ENCODE data around the gene CCT7.
A peak's percentile ranks its signal among the peaks of the same experiment; 100 is the strongest.

Gene CCT7

GRCh38 chr2:73233932-73234832 lies at the start of gene CCT7:
CCT7 (plus strand) TSS chr2:73234308; CDS start chr2:73234379, 71 bp downstream.
- peaks cover 12% of the 10 kb centered on the region; the same call in 1 of the 2 replicates for H3K4me1 ChIP-seq (ENCODE audit: control insufficient read depth, insufficient read depth, low read length)
- no peaks in the 10 kb centered on the region for H3K9me3 ChIP-seq (ENCODE audit: control insufficient read depth, insufficient read depth, low read depth, low read length)
- ChIA-PET CTCF (interaction anchor here (1.2 to 2.2 kb wide), 4 partner anchors 11 to 35 kb away, joined by 5 to 6 read pairs (median 6); no protein-coding TSS in a partner anchor), POLR2A (interaction anchor here (0.8 to 3.7 kb wide), 23 partner anchors 9 to 1222 kb away, joined by 3 to 33 read pairs (median 7); partner anchors contain the start of genes ALMS1, FBXO41, SPR and TPRKB)
- H3K36me3 ChIP-seq (ENCODE audit: control insufficient read depth in 2 of 2, insufficient read depth in 1 of 2, low read length in 2 of 2) = peaks cover 8 to 47% of the 10 kb centered on the region in 2 experiments
- peak within 1 kb of the TSS; percentile 87 for H3K4me3 ChIP-seq (ENCODE audit: low read depth, low read length)
- H3K27ac ChIP-seq (ENCODE audit: extremely low read depth, low read depth, low read length) = peak within 1 kb of the TSS; percentile 97
- TF ChIP-seq ZBTB8A (tag by site-specific recombination; IDR thresholded peaks at IDR 0.05) = no peak
- TF ChIP-seq PRDM1 (tag by site-specific recombination; IDR thresholded peaks at IDR 0.05) = no peak
- TF ChIP-seq ZNF600 (tag by site-specific recombination; IDR thresholded peaks at IDR 0.05) = 0 out of 2 replicates have a peak, but pooled peaks have one; percentile 3
- no peak for TF ChIP-seq ZNF354C (tag by site-specific recombination; IDR thresholded peaks at IDR 0.05; ENCODE audit: borderline replicate concordance, low read depth)
- no peak for TF ChIP-seq ZNF174 (tag by site-specific recombination; IDR thresholded peaks at IDR 0.05)
- TF ChIP-seq ZNF580 (tag by site-specific recombination; IDR thresholded peaks at IDR 0.05) = 0 out of 2 replicates have a peak, but pooled peaks have one; percentile 55
- no peak for TF ChIP-seq ZNF596 (tag by site-specific recombination; IDR thresholded peaks at IDR 0.05)
- TF ChIP-seq ZNF18 (tag by site-specific recombination; IDR thresholded peaks at IDR 0.05) = no peak
- TF ChIP-seq ZBTB6 (tag by site-specific recombination; IDR thresholded peaks at IDR 0.05) = peak; percentile 90
- TF ChIP-seq ZNF645 (tag by site-specific recombination; IDR thresholded peaks at IDR 0.05) = no peak
- TF ChIP-seq ZNF660 (tag by site-specific recombination; IDR thresholded peaks at IDR 0.05) = peak; percentile 61; the same call in 1 of the 2 replicates
- no peak for TF ChIP-seq PRDM4 (tag by site-specific recombination; IDR thresholded peaks at IDR 0.05)
- TF ChIP-seq ZNF513 (tag by site-specific recombination; IDR thresholded peaks at IDR 0.05) = no peak
- no peak for TF ChIP-seq ZNF48 (tag by site-specific recombination; IDR thresholded peaks at IDR 0.05)
- TF ChIP-seq ZNF155 (tag by site-specific recombination; IDR thresholded peaks at IDR 0.05) = no peak
- TF ChIP-seq ZNF148 (tag by site-specific recombination; IDR thresholded peaks at IDR 0.05; ENCODE audit: borderline replicate concordance) = no peak
- no peak for TF ChIP-seq MYNN (tag by site-specific recombination; IDR thresholded peaks at IDR 0.05; ENCODE audit: borderline replicate concordance)
- peak; percentile 30; the same call in 1 of the 2 replicates for TF ChIP-seq ZNF449 (tag by site-specific recombination; IDR thresholded peaks at IDR 0.05)
- TF ChIP-seq PBX3 (CRISPR knock-in tag; IDR thresholded peaks at IDR 0.05) = no peak
- no peak for TF ChIP-seq SETDB1 (IDR thresholded peaks at IDR 0.05; ENCODE audit: insufficient read length, low read length)
- TF ChIP-seq ZNF701 (tag by site-specific recombination; IDR thresholded peaks at IDR 0.05) = no peak

All from HEK293 (cell line).